ENCODE measurements around the gene STAT4. TPM values are rescaled to one million over a fixed set of nuclear protein-coding genes. Genes with fewer than 3 reads are reported as not detected.

The STAT4 gene
- total RNA-seq, 1 donor from 2014 or later: 4.8 TPM

- no peak for DNase-seq
These were observed 107.4 kb downstream of the STAT4 start for GRCh38 chr2:191043438-191043837.

- no peak for DNase-seq
These were observed 109.2 kb downstream of the STAT4 start for GRCh38 chr2:191041418-191042161.

- DNase-seq: no peak
These were observed 111.2 kb downstream of the STAT4 start for GRCh38 chr2:191039616-191040015.

- DNase-seq: no peak
These were observed 112.1 kb downstream of the STAT4 start for GRCh38 chr2:191038741-191039140.

GRCh38 chr2:191038241-191038725, 112.5 kb downstream of the STAT4 start:
- DNase-seq: no peak

- DNase-seq: no peak
These were observed 113.4 kb downstream of the STAT4 start for GRCh38 chr2:191037351-191037750.

GRCh38 chr2:191036363-191036762, 114.4 kb downstream of the STAT4 start:
- no peak for DNase-seq

- no peak for DNase-seq
These were observed 118.0 kb downstream of the STAT4 start for GRCh38 chr2:191032588-191033429.

- DNase-seq: no peak
These were observed 119.5 kb downstream of the STAT4 start for GRCh38 chr2:191031256-191031655.

GRCh38 chr2:191030521-191031154, 120.2 kb downstream of the STAT4 start:
- DNase-seq: peak; percentile 46

GRCh38 chr2:191029280-191029950, 121.4 kb downstream of the STAT4 start:
- DNase-seq: no peak

- no peak for DNase-seq
These were observed 124.4 kb downstream of the STAT4 start for GRCh38 chr2:191026377-191026776.

GRCh38 chr2:191025135-191025534, 125.7 kb downstream of the STAT4 start:
- DNase-seq: no peak

GRCh38 chr2:191023235-191023679, 127.5 kb downstream of the STAT4 start:
- DNase-seq: no peak

- DNase-seq: no peak
These were observed 129.9 kb downstream of the STAT4 start for GRCh38 chr2:191020742-191021381.

GRCh38 chr2:191020221-191020741, 130.5 kb downstream of the STAT4 start:
- DNase-seq: peak; percentile 98

- DNase-seq: no peak
These were observed 131.4 kb downstream of the STAT4 start for GRCh38 chr2:191019376-191019775.

- DNase-seq: no peak
These were observed 132.1 kb downstream of the STAT4 start for GRCh38 chr2:191018643-191019119.

GRCh38 chr2:191018048-191018447, 132.7 kb downstream of the STAT4 start:
- DNase-seq: no peak

GRCh38 chr2:191015831-191016230, 135.0 kb downstream of the STAT4 start:
- no peak for DNase-seq

- no peak for DNase-seq
These were observed 135.6 kb downstream of the STAT4 start for GRCh38 chr2:191015239-191015638.
